Right lobe of liver (tissue), 4 donors: Measurements from ENCODE around the gene STAM.

ENCODE experiments used
- POLR2A ChIP-seq: fragments of 450-650 bp; IDR thresholded peaks from one replicate; pipeline ENCODE4 v1.6.1; 2017; ENCODE audit warnings: antibody characterized with exemption, mild to moderate bottlenecking
- TF ChIP-seq, protein P1 (sequence below), 4 donors: fragments of 200-600 bp in 3 of 4; fragments of 450-650 bp in 1 of 4; IDR thresholded peaks; one replicate each; pipeline versions ENCODE4 v1.5.1 to v1.8.0; 2016 to 2022; ENCODE audit warnings: antibody characterized with exemption in 4 of 4, mild to moderate bottlenecking in 2 of 4
- donor health status: DM: no; HTN: no; CAD: no.
- donor health status: DM: no; HTN: no; CAD: no.
- donor health status: DM: no; HTN: yes; CAD: no.

DNA sequence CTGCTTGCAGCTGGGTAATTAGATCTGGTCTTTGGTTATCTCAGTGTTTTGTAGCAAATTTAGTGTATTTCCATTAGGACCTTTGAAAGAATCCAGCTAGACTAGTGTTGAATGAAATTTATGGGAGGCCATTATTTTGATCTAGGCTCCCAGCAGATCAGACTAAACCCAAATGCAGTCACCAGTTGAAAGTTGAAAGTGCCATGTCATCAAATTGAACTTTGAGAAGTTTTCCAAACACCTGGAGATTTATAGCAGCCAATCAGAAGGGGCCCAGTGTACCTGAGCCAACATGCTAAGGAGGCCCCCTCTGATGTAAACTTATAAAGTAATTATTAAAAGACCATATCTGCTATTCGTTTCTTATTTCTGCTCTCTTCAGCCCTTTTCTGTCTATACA, 96.7 kb downstream of the STAM start:
- TF ChIP-seq POLR2A: no peak
- TF ChIP-seq, protein P1, sequence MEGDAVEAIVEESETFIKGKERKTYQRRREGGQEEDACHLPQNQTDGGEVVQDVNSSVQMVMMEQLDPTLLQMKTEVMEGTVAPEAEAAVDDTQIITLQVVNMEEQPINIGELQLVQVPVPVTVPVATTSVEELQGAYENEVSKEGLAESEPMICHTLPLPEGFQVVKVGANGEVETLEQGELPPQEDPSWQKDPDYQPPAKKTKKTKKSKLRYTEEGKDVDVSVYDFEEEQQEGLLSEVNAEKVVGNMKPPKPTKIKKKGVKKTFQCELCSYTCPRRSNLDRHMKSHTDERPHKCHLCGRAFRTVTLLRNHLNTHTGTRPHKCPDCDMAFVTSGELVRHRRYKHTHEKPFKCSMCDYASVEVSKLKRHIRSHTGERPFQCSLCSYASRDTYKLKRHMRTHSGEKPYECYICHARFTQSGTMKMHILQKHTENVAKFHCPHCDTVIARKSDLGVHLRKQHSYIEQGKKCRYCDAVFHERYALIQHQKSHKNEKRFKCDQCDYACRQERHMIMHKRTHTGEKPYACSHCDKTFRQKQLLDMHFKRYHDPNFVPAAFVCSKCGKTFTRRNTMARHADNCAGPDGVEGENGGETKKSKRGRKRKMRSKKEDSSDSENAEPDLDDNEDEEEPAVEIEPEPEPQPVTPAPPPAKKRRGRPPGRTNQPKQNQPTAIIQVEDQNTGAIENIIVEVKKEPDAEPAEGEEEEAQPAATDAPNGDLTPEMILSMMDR (IDR thresholded peaks at IDR 0.05): no peak
